Measurements from ENCODE around the gene NR2C2AP.

NR2C2AP gene

DNA sequence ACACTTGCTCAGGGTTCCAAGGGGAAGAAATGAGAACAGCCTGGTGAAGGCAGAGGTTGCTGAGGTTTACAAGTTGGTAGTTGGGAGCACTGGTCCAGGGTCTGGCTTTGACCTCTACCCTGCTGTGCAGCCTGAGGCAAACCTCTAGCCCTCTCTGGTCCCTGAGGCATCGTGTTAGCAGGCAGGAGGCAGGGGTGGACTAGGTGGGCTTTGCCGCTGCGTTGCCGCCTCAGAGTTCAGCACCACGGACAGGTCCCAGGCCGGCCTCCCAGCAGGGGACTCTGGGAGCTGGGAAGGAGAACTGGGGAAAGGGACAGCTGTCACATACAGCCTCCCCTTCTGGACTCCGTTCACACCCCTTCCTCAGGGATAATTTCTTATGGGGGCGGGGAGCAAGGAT, 11.7 kb upstream of the NR2C2AP start:
- peak; percentile 73 for DNase-seq (ENCODE audit: low spot score)

DNA sequence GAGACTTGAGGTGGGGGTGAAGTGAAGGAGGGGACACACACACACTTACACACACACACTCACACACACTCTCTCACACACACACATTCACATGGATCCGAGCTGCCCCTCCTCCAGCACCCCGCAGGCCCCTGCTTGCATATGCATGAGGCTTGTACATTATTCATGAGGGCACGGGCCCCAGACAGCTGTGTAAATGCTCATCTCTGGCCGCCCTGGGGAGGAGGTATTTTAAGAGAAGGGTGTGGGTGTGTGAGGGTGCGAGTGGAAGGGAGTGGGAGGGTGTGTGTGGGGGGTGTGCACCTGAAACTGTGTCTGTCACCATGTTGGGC, 10.9 kb upstream of the NR2C2AP start:
- no peak for DNase-seq (ENCODE audit: low spot score)

DNA sequence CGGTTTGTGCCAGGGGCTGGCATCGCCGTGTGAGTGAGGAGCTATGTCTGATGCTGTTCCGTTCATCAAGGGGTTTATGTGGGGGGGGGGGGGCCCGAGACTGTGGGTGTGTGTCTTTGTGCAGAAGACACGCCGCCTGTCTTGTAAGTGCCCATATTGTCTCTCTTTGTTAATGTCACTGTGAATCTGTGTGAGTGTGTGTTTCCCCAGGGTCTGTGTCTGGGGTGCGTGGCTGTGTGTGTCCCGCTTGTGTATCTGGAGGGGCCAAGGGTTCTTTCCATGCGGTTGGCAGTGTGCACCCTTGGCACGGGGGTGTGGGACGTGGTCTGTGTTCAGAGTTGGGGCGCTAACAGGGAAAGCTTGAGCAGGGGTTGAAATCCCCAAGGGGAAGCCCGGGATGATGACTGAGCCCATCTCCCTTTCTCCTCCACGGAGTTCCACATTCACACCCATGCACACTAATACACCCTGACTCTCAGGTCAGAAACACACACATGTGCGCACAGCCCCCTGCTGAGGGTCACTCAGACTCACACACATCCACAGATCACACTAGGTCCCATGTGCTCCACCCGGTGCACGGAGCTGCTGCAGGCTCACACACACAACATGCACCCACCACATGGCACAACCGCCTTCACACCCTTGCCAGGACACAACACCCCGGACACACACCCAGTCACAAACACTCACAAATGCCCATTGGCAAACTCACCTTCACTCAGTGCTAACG, 10.4 kb upstream of the NR2C2AP start:
- DNase-seq (ENCODE audit: low spot score): no peak

GRCh38 chr19:19212916-19213315, 9.7 kb upstream of the NR2C2AP start:
- no peak for DNase-seq (ENCODE audit: low spot score)

- no peak for DNase-seq (ENCODE audit: low spot score)
Observed at GRCh38 chr19:19211499-19212420, 8.5 kb upstream of the NR2C2AP start, which contains the start of gene NCAN. NCAN (plus strand) TSS chr19:19211958; CDS start chr19:19216954, 4,996 bp downstream.

DNA sequence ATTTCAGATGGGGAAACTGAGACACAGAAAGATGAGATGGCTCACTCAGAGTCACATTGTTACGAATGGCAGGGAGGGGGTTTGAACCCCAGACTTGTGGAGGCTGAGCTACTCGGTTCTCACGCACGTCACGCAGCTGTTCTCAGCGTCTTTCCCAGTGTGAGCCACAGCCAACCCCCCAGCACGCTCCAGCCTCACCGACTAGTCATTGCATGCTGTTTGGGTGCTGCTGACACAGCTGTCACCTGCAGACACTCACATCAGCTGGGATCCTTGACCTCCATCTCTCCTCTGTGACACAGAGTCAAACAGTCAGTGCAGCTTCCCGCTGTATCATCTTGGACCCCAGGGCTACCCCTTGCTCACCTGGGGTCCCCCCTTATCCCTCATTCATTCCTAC, 6.2 kb upstream of the NR2C2AP start:
- DNase-seq (ENCODE audit: low spot score): no peak

DNA sequence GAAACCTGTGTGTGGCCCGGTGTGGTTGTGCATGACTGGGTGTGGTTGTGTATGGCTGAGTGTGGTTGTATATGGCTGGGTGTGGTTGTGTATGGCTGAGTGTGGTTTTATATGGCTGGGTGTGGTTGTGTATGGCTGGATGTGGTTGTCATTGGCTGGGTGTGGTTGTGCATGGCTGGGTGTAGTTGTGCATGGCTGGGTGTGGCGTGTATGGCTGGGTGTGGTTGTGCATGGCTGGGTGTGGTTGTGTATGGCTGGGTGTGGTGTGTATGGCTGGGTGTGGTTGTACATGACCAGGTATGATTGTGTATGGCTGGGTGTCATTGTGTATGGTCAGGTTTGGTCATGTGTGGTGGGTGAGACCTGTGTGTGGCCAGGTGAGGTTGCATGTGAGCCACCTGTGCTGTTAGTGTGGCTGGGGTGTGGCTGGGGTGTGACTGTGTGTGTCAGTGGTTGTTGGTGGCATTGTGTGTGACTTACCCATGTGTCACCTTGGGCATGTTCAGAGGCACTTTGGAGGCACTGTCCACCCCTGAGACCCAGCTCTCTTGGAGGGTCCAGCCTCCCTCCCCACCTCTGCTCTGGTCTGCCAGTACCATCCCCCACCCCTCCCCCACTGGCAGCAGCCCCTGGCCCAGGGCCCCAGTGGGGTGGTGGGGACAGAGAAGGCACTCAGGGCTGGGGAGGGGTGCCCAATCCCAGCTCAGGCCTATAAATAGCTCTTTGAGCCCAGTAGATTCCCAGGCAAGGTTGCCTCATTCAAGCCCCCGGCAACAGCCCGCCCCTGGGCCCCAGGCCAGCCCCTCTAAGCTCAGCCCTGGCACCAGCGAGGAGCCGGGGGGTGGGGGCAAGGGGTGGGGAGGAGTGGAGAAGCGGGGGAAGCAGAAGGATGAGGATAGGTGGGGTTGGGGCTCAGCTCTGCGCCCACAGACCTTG, 4.7 kb upstream of the NR2C2AP start:
- no peak for DNase-seq (ENCODE audit: low spot score)

DNA sequence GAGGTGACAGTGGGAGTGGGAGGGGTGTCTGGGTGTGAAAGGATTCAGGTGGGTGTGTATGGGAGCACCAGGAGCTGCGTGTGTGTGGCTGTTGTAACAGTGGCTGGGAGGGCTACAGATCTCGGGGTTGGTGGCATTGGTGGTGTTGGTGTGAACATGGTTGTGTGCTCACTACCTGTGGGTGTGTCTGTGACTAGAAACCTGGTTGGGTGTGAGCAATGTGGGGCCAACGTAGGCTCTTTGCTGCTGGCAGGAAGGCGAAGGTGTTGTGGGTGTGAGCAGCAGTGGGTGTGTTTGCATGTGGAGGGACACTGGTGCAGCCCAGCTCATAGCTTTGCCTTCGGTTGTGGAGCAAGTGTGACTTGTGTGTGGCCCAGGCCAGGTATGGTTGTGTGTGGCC, 3.7 kb upstream of the NR2C2AP start:
- no peak for DNase-seq (ENCODE audit: low spot score)

DNA sequence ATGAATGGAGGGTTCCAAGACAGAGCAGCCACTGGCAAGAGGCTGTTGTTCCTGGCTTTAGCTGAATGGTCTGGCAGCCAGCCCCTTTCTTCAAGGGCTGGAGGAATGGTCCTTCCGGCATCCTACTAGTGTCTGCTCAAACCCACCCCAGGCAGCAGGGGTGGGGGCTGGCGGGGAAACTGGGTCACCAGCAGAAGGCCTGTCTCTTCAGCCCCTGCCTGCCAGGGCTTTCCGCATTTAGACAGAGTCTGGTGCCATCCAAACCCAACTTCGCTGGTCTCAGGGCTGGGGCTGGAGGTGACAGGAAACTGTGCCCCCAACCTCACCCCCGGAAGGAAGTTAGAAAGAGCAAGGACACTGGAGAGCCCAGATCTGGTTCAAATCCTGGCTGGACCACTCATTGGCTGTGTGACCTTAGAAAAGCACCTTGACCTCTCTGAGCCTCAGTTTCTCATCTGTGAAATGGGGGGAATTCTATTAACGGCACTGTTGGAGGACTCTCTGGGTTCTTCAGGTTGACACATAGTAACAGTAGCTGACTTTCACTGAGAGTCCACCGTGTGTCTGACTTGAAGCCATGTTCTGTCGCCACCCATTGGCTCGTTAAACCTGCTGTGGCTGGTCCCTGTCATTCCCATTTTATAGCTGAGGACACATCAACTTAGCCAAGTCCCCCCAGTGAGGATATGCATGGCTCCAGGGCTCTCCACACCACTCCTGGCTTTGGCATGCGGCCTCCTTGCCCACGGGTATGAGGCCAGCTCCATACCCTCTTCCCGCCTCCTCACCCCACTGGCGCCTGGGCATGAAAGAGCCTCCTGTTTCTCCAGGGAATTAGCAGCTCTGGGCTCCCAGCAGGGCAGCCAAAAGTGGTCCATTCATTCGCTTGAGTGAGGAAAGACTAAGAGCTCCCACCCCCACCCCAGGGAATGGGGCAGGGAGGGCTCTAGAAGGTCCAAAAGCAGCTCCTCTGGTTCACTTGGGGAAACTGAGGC, 2.5 kb upstream of the NR2C2AP start:
- no peak for DNase-seq (ENCODE audit: low spot score)

- DNase-seq (ENCODE audit: low spot score): no peak
Observed at GRCh38 chr19:19204181-19204580, 967 bp upstream of the NR2C2AP start.

DNA sequence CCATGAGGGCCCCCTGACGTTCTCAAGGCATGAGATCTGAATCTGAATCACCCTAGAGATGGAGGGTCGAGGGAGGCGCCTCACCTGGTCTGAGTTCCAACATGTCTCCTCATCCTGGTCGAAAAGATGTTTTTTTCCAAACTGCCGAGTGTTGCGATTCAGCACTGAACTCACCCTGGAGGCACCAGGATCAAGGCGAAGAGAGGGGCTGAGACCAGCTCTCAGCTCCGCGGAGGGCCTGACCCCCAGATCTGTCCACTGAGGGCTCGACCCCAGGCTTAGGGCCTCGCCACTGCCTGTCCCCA, 555 bp downstream of the NR2C2AP start:
- no peak for DNase-seq (ENCODE audit: low spot score)

GRCh38 chr19:19201697-19202630, 1.2 kb downstream of the NR2C2AP start:
- DNase-seq (ENCODE audit: low spot score): no peak

GRCh38 chr19:19193926-19194325, 9.3 kb downstream of the NR2C2AP start:
- DNase-seq (ENCODE audit: low spot score): no peak

DNA sequence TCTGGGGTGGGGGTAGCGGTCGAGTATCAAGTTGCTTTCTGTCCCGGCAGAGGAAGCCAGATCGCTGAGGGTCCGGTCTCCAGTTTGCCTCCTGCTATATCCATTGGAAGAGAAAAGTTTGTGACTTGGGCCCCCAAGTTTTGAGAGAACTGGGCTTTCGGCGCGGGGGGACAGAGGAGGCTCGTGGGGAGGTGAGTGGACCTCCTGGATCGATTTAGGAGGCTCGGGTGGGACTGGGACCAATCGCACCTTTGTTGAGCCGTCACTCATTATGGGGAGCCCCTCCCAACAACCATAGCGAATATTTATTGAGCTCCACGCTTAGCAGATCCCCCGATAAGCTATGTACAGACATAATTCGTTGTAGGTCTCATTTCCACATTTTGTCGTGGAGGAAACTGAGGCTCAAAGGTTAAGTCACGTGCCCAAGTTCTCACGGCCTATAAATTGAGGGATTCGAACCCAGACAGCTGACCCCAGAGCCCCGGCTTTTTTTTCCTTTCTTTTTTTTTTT, 10.2 kb downstream of the NR2C2AP start:
- no peak for DNase-seq (ENCODE audit: low spot score)

- DNase-seq (ENCODE audit: low spot score): peak; percentile 99
Observed at GRCh38 chr19:19192078-19192882, 10.9 kb downstream of the NR2C2AP start, which contains the start of the genes BORCS8 and RFXANK. BORCS8 (minus strand) TSS chr19:19192152; CDS start chr19:19192117, 35 bp downstream. RFXANK (plus strand) TSS chr19:19192258; CDS start chr19:19193947, 1,689 bp downstream.

DNA sequence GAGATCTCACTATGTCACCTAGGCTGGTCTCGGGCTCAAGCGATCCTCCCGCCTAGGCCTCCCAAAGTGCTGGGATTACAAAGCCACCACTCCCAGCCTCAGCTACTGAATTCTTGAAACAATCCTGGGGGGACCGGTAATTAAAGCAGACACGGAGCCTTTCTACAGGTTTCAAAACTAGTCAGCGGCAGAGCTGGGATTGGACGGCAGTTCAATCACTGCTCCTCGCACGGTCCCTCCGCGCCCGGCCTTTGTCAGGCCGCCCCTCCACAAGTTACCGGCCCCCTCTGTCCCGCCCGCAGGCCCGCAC, 11.5 kb downstream of the NR2C2AP start:
- DNase-seq (ENCODE audit: low spot score): no peak

GRCh38 chr19:19186742-19187141, 16.5 kb downstream of the NR2C2AP start:
- DNase-seq (ENCODE audit: low spot score): no peak

- DNase-seq (ENCODE audit: low spot score): peak; percentile 58
Observed at GRCh38 chr19:19185853-19186740, 17.1 kb downstream of the NR2C2AP start.

Data from AG20443 (cell line).